A673 (cell line): ENCODE measurements around the gene ZNF43.

Experiments
- CTCF ChIP-seq: fragments of 300-800, 200-600 bp; sonication (generic); conservative IDR thresholded peaks from 2 replicates; pipeline ENCODE4 v1.5.1; 2017; ENCODE audit warnings: low read depth, mild to moderate bottlenecking, antibody characterized with exemption, low read length, moderate library complexity, mixed read lengths
- EZH2 ChIP-seq: fragments of 200-600 bp; sonication (generic); IDR thresholded peaks from 2 replicates; pipeline ENCODE4 v1.6.1; 2017; ENCODE audit warnings: borderline replicate concordance, low read depth, mild to moderate bottlenecking, mixed read lengths, antibody characterized with exemption, low read length; ENCODE audit not compliant: poor library complexity, severe bottlenecking

- TF ChIP-seq EZH2 = no peak
- no peak for TF ChIP-seq CTCF
Observed at GRCh38 chr19:21843081-21843480, 7.1 kb upstream of the ZNF43 start.
